ENCODE measurements around the gene HIVEP3.

HIVEP3 gene

GRCh38 chr1:41848216-41848952, 70.3 kb downstream of the HIVEP3 start:
- no peak for DNase-seq (ENCODE audit: low read depth)
- no peak overlapping the region for H3K4me3 ChIP-seq (ENCODE audit: low read depth, low read length)
- TF ChIP-seq, protein P1, sequence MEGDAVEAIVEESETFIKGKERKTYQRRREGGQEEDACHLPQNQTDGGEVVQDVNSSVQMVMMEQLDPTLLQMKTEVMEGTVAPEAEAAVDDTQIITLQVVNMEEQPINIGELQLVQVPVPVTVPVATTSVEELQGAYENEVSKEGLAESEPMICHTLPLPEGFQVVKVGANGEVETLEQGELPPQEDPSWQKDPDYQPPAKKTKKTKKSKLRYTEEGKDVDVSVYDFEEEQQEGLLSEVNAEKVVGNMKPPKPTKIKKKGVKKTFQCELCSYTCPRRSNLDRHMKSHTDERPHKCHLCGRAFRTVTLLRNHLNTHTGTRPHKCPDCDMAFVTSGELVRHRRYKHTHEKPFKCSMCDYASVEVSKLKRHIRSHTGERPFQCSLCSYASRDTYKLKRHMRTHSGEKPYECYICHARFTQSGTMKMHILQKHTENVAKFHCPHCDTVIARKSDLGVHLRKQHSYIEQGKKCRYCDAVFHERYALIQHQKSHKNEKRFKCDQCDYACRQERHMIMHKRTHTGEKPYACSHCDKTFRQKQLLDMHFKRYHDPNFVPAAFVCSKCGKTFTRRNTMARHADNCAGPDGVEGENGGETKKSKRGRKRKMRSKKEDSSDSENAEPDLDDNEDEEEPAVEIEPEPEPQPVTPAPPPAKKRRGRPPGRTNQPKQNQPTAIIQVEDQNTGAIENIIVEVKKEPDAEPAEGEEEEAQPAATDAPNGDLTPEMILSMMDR (IDR thresholded peaks at IDR 0.05; ENCODE audit: insufficient read depth, low read depth, low read length, missing control alignments) = no peak

DNA sequence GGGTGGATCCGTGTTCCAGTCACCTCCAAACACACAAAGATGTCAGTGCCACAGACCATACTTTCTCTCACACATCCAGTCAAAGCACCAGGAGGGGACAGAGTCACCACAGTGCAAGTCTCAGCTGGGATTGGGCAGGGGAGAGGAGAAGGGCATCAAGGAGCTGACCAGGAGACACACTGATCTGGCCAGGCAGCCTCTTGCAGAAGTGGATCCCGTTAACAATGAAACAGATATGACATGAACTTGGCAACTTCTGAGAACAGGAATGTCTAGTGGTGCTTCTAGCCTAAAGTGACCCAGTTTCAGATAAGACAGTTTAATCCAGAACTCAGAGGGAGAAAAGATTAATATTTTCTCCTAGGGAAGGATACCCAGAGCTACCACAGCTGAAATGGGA, 71.0 kb downstream of the HIVEP3 start:
- H3K4me3 ChIP-seq (ENCODE audit: low read depth, low read length) = no peak overlapping the region
- TF ChIP-seq, protein P1 (IDR thresholded peaks at IDR 0.05; ENCODE audit: insufficient read depth, low read depth, low read length, missing control alignments) = no peak
- DNase-seq (ENCODE audit: low read depth) = no peak

- H3K4me3 ChIP-seq (ENCODE audit: low read depth, low read length) = no peak overlapping the region
Measured at GRCh38 chr1:41846625-41847405, 71.9 kb downstream of the HIVEP3 start.

GRCh38 chr1:41844781-41845272, 73.9 kb downstream of the HIVEP3 start:
- DNase-seq (ENCODE audit: low read depth) = no peak
- TF ChIP-seq, protein P1 (IDR thresholded peaks at IDR 0.05; ENCODE audit: insufficient read depth, low read depth, low read length, missing control alignments) = no peak
- H3K4me3 ChIP-seq (ENCODE audit: low read depth, low read length) = no peak overlapping the region

More at GRCh38 chr1:41846625-41847405, 71.9 kb downstream of the HIVEP3 start:
- DNase-seq (ENCODE audit: low read depth) = no peak
- TF ChIP-seq, protein P1 (IDR thresholded peaks at IDR 0.05; ENCODE audit: insufficient read depth, low read depth, low read length, missing control alignments) = no peak

- H3K4me3 ChIP-seq (ENCODE audit: low read depth, low read length) = no peak overlapping the region
- TF ChIP-seq, protein P1 (IDR thresholded peaks at IDR 0.05; ENCODE audit: insufficient read depth, low read depth, low read length, missing control alignments) = no peak
- DNase-seq (ENCODE audit: low read depth) = no peak
Measured at GRCh38 chr1:41844255-41844654, 74.5 kb downstream of the HIVEP3 start.

DNA sequence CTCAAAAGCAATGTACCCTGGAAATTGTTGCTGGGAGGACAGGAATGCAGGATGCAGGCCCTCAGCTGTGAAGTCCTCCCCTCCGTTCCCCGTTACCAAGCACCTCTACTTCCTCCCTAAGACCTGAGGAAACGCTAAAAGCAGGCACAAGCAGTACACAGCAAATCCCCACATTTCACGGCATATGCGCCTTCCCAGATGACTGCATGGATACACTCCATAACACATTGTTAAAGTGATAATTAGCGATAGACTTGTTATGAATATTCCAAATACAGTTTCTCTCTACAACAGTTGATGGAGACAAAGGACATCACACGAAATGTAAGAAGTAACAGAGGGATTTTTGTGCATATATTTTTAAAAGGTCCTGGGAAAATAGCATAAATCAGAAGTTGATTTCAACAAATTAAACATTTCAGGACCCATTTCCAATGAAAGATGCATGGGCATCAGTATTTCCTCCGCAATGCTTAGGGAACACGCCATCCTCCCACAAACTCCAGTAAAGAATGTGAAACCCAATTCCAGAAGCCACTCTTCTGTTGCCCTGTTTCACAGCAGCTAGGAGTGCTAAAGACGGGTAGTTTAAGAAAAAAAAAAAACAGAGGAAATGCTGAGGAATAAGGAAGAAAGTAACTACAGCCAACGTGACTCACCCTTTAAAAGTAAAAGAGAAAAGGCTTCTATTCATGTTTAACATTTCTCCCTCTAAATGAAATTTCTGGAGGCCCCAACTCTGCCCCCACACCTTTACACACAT, 75.5 kb downstream of the HIVEP3 start:
- TF ChIP-seq, protein P1 (IDR thresholded peaks at IDR 0.05; ENCODE audit: insufficient read depth, low read depth, low read length, missing control alignments) = no peak
- DNase-seq (ENCODE audit: low read depth) = no peak
- no peak overlapping the region for H3K4me3 ChIP-seq (ENCODE audit: low read depth, low read length)

All from GM12865 (cell line).